Panc1 (cell line): ENCODE data around the gene DGCR8. TPM values are rescaled to one million over a fixed set of nuclear protein-coding genes. Genes with fewer than 3 reads are reported as not detected.

ENCODE experiments used
- ATAC-seq: fragments of 200-7000 bp; cut with Tn5 transposase; 2 replicates; pipeline ENCODE4 v1.9.1; 2020; ENCODE audit warnings: mild to moderate bottlenecking, moderate library complexity
- BruUV-seq: library from RNA; stranded (reverse); fragments of 400-500 nt; replicated peaks from 2 replicates; lab custom pipeline; 2021; lab: Mats Ljungman, UMichigan
- CTCF ChIA-PET: fragments of 300-600 bp; sonication (Branson Sonifier 250); formaldehyde crosslinking; loops from one replicate; lab custom pipeline; 2022; ENCODE audit warnings: antibody characterized with exemption; lab: Charles Lee
- POLR2A ChIA-PET: fragments of 300-600 bp; sonication (Branson Sonifier 250); formaldehyde crosslinking; loops from one replicate; lab custom pipeline; 2022; ENCODE audit warnings: antibody characterized with exemption; lab: Charles Lee
- DNase-seq: peaks from one replicate; pipeline ENCODE4 v3.0.0-alpha.2; 2010; ENCODE audit warnings: low read depth, low spot score
- H3K27ac ChIP-seq: 2 replicates; pipeline ENCODE4 v1.5.1; 2011; ENCODE audit warnings: mild to moderate bottlenecking, low read length, inconsistent platforms
- H3K27me3 ChIP-seq: fragments of 200-500 bp; sonication (Bioruptor generic); 2 replicates; pipeline ENCODE4 v1.6.0; 2014; ENCODE audit warnings: low read length, inconsistent platforms; ENCODE audit not compliant: control insufficient read depth, insufficient read depth
- H3K36me3 ChIP-seq: fragments of 200-500 bp; sonication (Bioruptor generic); 2 replicates; pipeline ENCODE4 v1.5.1; 2014; ENCODE audit warnings: inconsistent platforms, mild to moderate bottlenecking, low read length, moderate library complexity; ENCODE audit not compliant: control insufficient read depth, insufficient read depth
- H3K4me1 ChIP-seq: 2 replicates; pipeline ENCODE4 v1.5.1; 2011; ENCODE audit warnings: inconsistent platforms, mild to moderate bottlenecking, low read length, moderate library complexity; ENCODE audit not compliant: control insufficient read depth, insufficient read depth
- H3K4me3 ChIP-seq, 2 experiments: 2 replicates each; pipeline ENCODE4 v1.5.1; 2011 to 2012; ENCODE audit warnings: low read depth in 2 of 2, low read length in 2 of 2, mild to moderate bottlenecking in 2 of 2, inconsistent platforms in 1 of 2, moderate library complexity in 1 of 2
- H3K9me3 ChIP-seq: fragments of 200-500 bp; sonication (Bioruptor generic); 2 replicates; pipeline ENCODE4 v1.5.1; 2014; ENCODE audit warnings: low read depth, mild to moderate bottlenecking, inconsistent platforms, low read length, moderate library complexity; ENCODE audit not compliant: control insufficient read depth, insufficient read depth
- POLR2AphosphoS5 ChIP-seq: IDR thresholded peaks from 2 replicates; pipeline ENCODE4 v1.6.1; 2012; ENCODE audit warnings: mild to moderate bottlenecking, low read depth, low read length, moderate library complexity
- SIN3A ChIP-seq: IDR thresholded peaks from 2 replicates; pipeline ENCODE4 v1.6.1; 2012; ENCODE audit warnings: low read depth, mild to moderate bottlenecking, low read length, moderate library complexity, borderline replicate concordance; ENCODE audit not compliant: insufficient read depth
- TCF7L2 ChIP-seq: IDR thresholded peaks from 2 replicates; pipeline ENCODE4 v1.6.1; 2011; ENCODE audit warnings: mild to moderate bottlenecking, low read depth, low read length, inconsistent platforms
- in situ Hi-C: cut with HindIII; loops from 2 replicates; pipeline ENCODE4 v1.10.0; 2016; ENCODE audit warnings: low sequenced_read_pairs, low pct_unique_long_range_greater_than_20kb
- intact Hi-C: fragments of 100-400 bp; cut with micrococcal nuclease; formaldehyde crosslinking; loops from one replicate; pipeline ENCODE4 v1.10.0; 2022; ENCODE audit not compliant: unreplicated experiment
- total RNA-seq: library from RNA; stranded (reverse); gene quantifications from one replicate; pipeline ENCODE4 v1.2.1, GENCODE V29; 2021; ENCODE audit not compliant: unreplicated experiment
- TF ChIP-seq, protein P1 (sequence below), 2 experiments: IDR thresholded peaks; 2 replicates each; pipeline ENCODE4 v1.6.1; 2011 to 2012; ENCODE audit warnings: low read depth in 2 of 2, control low read depth in 1 of 2, low read length in 1 of 2, mild to moderate bottlenecking in 1 of 2, moderate library complexity in 1 of 2; ENCODE audit not compliant: insufficient read depth in 1 of 2
- TF ChIP-seq, protein P2 (sequence below): fragments of 450-650 bp; IDR thresholded peaks from 2 replicates; pipeline ENCODE4 v1.5.1; 2017; ENCODE audit warnings: mild to moderate bottlenecking

DGCR8 gene
- total RNA-seq, 1 experiment from 2014 or later: 35.0 TPM

DNA sequence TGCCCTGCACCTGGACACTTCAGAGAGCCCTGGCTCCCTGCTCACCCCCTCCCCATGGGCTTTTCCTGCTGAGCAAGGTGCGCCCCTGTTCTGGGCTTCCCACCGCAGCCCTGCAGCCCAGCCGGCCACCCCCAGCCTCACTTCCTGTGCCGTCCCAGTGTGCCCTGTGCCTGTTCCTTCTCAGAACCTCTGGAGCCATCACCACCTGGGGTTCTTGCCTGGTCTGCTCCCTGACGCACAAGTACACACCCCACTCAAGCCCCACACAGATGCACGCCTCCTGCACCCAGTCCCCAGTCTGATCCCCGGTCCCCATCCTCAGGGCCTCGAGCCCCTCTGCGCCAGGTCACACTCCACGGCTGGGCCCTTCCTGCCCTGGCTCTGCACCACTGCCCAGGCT lies 23.9 kb upstream of the DGCR8 start:
- ATAC-seq: no peak
- intact Hi-C loops: no loop called here
- no peaks in the 10 kb centered on the region for H3K36me3 ChIP-seq

DNA sequence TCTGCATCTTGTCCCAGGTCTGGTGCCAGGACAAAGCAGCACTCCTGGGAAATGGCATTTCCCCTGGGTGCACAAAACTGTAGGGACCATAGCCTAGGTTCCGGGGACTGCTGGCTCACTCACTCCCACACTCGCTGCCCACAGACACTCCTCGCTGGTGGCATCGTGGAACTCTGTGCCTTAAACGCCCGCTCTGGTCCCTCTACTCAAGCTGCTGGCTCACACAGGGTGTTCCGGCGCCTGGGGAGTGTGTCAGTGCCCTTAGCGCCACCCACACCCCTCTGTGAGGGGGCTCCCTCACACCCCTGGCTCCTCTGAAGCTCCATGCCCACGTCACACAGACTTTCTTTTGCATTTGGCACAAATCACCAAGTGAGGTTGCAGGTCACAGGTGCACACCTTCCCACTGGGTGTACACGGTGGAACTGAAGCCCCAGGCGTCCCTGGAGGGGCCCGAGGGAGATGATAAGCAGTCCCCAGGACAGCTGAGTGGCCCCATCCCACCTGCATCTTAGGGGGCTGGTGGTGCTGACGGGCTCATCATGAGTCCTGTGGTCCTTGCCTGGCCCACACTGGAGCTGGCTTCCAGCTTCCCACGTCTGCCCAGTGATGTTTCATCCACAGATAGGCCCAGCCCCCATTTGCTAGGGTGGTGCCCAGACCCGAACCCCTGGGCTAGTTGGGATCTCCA lies 23.2 kb upstream of the DGCR8 start:
- H3K4me3 ChIP-seq: no peak overlapping the region
- CTCF ChIA-PET: no interaction called here
- H3K9me3 ChIP-seq: no peaks in the 10 kb centered on the region
- intact Hi-C loops: no loop called here
- TF ChIP-seq POLR2AphosphoS5 (no peak), SIN3A (no peak), TCF7L2 (no peak)
- TF ChIP-seq, protein P1, sequence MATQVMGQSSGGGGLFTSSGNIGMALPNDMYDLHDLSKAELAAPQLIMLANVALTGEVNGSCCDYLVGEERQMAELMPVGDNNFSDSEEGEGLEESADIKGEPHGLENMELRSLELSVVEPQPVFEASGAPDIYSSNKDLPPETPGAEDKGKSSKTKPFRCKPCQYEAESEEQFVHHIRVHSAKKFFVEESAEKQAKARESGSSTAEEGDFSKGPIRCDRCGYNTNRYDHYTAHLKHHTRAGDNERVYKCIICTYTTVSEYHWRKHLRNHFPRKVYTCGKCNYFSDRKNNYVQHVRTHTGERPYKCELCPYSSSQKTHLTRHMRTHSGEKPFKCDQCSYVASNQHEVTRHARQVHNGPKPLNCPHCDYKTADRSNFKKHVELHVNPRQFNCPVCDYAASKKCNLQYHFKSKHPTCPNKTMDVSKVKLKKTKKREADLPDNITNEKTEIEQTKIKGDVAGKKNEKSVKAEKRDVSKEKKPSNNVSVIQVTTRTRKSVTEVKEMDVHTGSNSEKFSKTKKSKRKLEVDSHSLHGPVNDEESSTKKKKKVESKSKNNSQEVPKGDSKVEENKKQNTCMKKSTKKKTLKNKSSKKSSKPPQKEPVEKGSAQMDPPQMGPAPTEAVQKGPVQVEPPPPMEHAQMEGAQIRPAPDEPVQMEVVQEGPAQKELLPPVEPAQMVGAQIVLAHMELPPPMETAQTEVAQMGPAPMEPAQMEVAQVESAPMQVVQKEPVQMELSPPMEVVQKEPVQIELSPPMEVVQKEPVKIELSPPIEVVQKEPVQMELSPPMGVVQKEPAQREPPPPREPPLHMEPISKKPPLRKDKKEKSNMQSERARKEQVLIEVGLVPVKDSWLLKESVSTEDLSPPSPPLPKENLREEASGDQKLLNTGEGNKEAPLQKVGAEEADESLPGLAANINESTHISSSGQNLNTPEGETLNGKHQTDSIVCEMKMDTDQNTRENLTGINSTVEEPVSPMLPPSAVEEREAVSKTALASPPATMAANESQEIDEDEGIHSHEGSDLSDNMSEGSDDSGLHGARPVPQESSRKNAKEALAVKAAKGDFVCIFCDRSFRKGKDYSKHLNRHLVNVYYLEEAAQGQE (IDR thresholded peaks at IDR 0.05; ENCODE audit: insufficient read depth in 1 of 2, low read depth in 2 of 2, low read length in 1 of 2): no peak
- TF ChIP-seq, protein P2, sequence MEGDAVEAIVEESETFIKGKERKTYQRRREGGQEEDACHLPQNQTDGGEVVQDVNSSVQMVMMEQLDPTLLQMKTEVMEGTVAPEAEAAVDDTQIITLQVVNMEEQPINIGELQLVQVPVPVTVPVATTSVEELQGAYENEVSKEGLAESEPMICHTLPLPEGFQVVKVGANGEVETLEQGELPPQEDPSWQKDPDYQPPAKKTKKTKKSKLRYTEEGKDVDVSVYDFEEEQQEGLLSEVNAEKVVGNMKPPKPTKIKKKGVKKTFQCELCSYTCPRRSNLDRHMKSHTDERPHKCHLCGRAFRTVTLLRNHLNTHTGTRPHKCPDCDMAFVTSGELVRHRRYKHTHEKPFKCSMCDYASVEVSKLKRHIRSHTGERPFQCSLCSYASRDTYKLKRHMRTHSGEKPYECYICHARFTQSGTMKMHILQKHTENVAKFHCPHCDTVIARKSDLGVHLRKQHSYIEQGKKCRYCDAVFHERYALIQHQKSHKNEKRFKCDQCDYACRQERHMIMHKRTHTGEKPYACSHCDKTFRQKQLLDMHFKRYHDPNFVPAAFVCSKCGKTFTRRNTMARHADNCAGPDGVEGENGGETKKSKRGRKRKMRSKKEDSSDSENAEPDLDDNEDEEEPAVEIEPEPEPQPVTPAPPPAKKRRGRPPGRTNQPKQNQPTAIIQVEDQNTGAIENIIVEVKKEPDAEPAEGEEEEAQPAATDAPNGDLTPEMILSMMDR: no peak
- no TSS peak for BruUV-seq
- H3K27ac ChIP-seq: no peak overlapping the region
- H3K4me1 ChIP-seq: no peaks in the 10 kb centered on the region
- no peaks in the 10 kb centered on the region for H3K36me3 ChIP-seq
- POLR2A ChIA-PET: no interaction called here
- no peaks in the 10 kb centered on the region for H3K27me3 ChIP-seq
- no peak for ATAC-seq
- in situ Hi-C loops: no loop called here
- DNase-seq: no peak

More for the DNA sequence above, 23.9 kb upstream of the DGCR8 start:
- in situ Hi-C loops: no loop called here
- POLR2A ChIA-PET: no interaction called here
- DNase-seq: no peak
- no TSS peak for BruUV-seq
- Histone ChIP-seq H3K27ac (no peak overlapping the region), H3K4me1 (no peaks in the 10 kb centered on the region), H3K9me3 (no peaks in the 10 kb centered on the region), H3K4me3 (no peak overlapping the region), H3K27me3 (no peaks in the 10 kb centered on the region)
- TF ChIP-seq TCF7L2 (no peak), SIN3A (no peak), POLR2AphosphoS5 (no peak)
- TF ChIP-seq, protein P1 (IDR thresholded peaks at IDR 0.05; ENCODE audit: insufficient read depth in 1 of 2, low read depth in 2 of 2, low read length in 1 of 2): no peak
- TF ChIP-seq, protein P2: no peak
- CTCF ChIA-PET: no interaction called here
